GM12874 (cell line): Measurements from ENCODE around the gene PPP1R1C.

ENCODE experiments used
- CTCF ChIP-seq: IDR thresholded peaks from 2 replicates; pipeline ENCODE4 v1.5.1; 2011; ENCODE audit warnings: low read depth, mild to moderate bottlenecking, control low read depth, low read length, moderate library complexity; ENCODE audit not compliant: insufficient read depth

PPP1R1C gene

GRCh38 chr2:182072861-182073260 is 87.2 kb downstream of the PPP1R1C start:
- TF ChIP-seq CTCF: no peak

DNA sequence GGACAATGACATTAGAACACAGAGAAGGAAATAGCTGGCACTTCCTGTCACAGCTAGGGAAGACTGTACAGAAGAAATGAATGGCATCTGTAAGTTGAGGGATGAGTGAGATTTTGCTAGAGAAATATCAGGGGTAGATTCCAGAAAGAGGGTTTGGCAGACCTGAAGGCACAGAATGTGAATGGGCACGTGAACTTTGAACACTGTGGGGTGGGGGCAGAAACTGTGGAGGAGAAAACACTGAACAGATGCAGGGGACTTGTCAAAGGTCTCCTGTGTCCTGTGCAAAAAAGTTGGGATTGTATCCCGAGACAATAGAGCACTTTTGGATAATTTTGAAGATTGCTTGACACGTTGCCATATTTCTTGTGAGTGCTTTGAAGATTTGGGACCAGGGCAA is 88.0 kb downstream of the PPP1R1C start:
- TF ChIP-seq CTCF: no peak

GRCh38 chr2:182077023-182077422 is 91.4 kb downstream of the PPP1R1C start:
- no peak for TF ChIP-seq CTCF

GRCh38 chr2:182077448-182078142 is 91.9 kb downstream of the PPP1R1C start:
- peak; percentile 42; the same call in 1 of the 2 replicates for TF ChIP-seq CTCF

GRCh38 chr2:182078988-182079602 is 93.4 kb downstream of the PPP1R1C start:
- no peak for TF ChIP-seq CTCF

- TF ChIP-seq CTCF: no peak
These were observed 94.8 kb downstream of the PPP1R1C start for GRCh38 chr2:182080493-182080892.

DNA sequence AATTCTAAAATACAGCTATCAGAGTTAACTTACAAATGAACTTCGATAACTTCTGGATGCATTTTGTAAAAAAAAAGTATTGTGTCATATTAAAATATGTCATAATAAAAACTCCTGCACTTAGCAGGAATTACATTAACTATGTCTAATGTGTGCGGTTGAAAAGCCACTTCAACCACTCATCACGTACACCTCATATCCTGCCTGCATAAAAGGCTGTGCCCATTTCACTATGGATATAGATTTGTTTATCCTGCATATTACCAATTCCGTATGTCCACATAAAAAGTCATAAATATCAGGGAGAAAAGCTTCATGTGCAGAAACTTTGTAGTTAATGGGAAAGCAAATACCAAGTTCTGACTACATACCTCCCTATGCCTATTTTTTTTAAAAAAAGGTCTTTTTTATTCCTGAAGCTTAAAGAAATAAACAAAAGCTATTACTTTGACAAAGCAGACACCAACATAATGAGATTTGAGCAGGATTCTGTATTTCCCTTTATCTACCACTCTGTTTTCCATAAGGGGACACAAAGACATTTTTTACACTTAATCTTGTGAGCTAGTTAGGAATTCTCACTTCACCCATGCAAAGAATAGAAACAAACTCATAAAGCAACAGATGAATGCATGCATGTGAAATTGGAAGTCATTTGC is 96.1 kb downstream of the PPP1R1C start:
- TF ChIP-seq CTCF: no peak
